COLO668 (cell line): ENCODE data around the gene STK32B.

Source experiments
- DNase-seq: peaks from one replicate; lab custom pipeline; 2025; ENCODE audit not compliant: unreplicated experiment; lab: John Stamatoyannopoulos, UW

The STK32B gene

GRCh38 chr4:5029447-5029846 is 21.8 kb upstream of the STK32B start:
- DNase-seq: no peak

GRCh38 chr4:5030221-5030620 is 21.1 kb upstream of the STK32B start:
- no peak for DNase-seq

- no peak for DNase-seq
Observed at GRCh38 chr4:5030927-5031326, 20.4 kb upstream of the STK32B start.

GRCh38 chr4:5032813-5033212 is 18.5 kb upstream of the STK32B start:
- no peak for DNase-seq

GRCh38 chr4:5033281-5033841 is 17.9 kb upstream of the STK32B start:
- no peak for DNase-seq

GRCh38 chr4:5034206-5034605 is 17.1 kb upstream of the STK32B start:
- no peak for DNase-seq

- no peak for DNase-seq
Observed at GRCh38 chr4:5036239-5036638, 15.0 kb upstream of the STK32B start.

- DNase-seq: no peak
Observed at GRCh38 chr4:5037553-5038551, 13.4 kb upstream of the STK32B start.

- DNase-seq: no peak
Observed at GRCh38 chr4:5039800-5040199, 11.5 kb upstream of the STK32B start.

- DNase-seq: no peak
Observed at GRCh38 chr4:5040856-5041620, 10.2 kb upstream of the STK32B start.

- no peak for DNase-seq
Observed at GRCh38 chr4:5041699-5042098, 9.6 kb upstream of the STK32B start.

GRCh38 chr4:5043579-5043978 is 7.7 kb upstream of the STK32B start:
- DNase-seq: no peak

GRCh38 chr4:5044341-5044740 is 6.9 kb upstream of the STK32B start:
- DNase-seq: no peak

- DNase-seq: no peak
Observed at GRCh38 chr4:5045097-5045496, 6.2 kb upstream of the STK32B start.

- no peak for DNase-seq
Observed at GRCh38 chr4:5048721-5049120, 2.6 kb upstream of the STK32B start.

GRCh38 chr4:5050520-5051277 is 581 bp upstream of the STK32B start:
- peak; percentile 44 for DNase-seq

GRCh38 chr4:5052204-5052702 is 973 bp downstream of the STK32B start:
- DNase-seq: no peak

- no peak for DNase-seq
Observed at GRCh38 chr4:5052726-5053425, 1.6 kb downstream of the STK32B start.

GRCh38 chr4:5054532-5054931 is 3.3 kb downstream of the STK32B start:
- no peak for DNase-seq

GRCh38 chr4:5055411-5055810 is 4.1 kb downstream of the STK32B start:
- no peak for DNase-seq
